IMR-90 (cell line): ENCODE measurements around the gene POLR3A.

Source experiments
- BHLHE40 ChIP-seq: fragments of 150-350 bp; IDR thresholded peaks from 2 replicates; pipeline ENCODE4 v1.6.1; 2016; ENCODE audit warnings: mild to moderate bottlenecking, low read depth, low read length
- CEBPB ChIP-seq: IDR thresholded peaks from 2 replicates; pipeline ENCODE4 v1.6.1; 2012; ENCODE audit warnings: low read depth, low read length, improper control_type of control experiment
- CTCF ChIP-seq: conservative IDR thresholded peaks from 2 replicates; pipeline ENCODE4 v1.5.1; 2012; ENCODE audit warnings: mild to moderate bottlenecking, low read depth, low read length, improper control_type of control experiment
- MAFK ChIP-seq: IDR thresholded peaks from 2 replicates; pipeline ENCODE4 v1.6.1; 2012; ENCODE audit warnings: low read depth, low read length, improper control_type of control experiment
- MAZ ChIP-seq: IDR thresholded peaks from 2 replicates; pipeline ENCODE4 v1.6.1; 2012; ENCODE audit warnings: low read depth, mild to moderate bottlenecking, low read length, improper control_type of control experiment, moderate library complexity, borderline replicate concordance
- MXI1 ChIP-seq: IDR thresholded peaks from 2 replicates; pipeline ENCODE4 v1.6.1; 2012; ENCODE audit warnings: low read depth, mild to moderate bottlenecking, low read length, moderate library complexity, borderline replicate concordance
- POLR2A ChIP-seq: IDR thresholded peaks from 2 replicates; pipeline ENCODE4 v1.6.1; 2012; ENCODE audit warnings: mild to moderate bottlenecking, low read depth, low read length
- RAD21 ChIP-seq: IDR thresholded peaks from 2 replicates; pipeline ENCODE4 v1.6.1; 2012; ENCODE audit warnings: low read length, improper control_type of control experiment
- RCOR1 ChIP-seq: IDR thresholded peaks from 2 replicates; pipeline ENCODE4 v1.6.1; 2012; ENCODE audit warnings: mild to moderate bottlenecking, low read length, improper control_type of control experiment; ENCODE audit not compliant: insufficient replicate concordance
- RFX5 ChIP-seq: IDR thresholded peaks from 2 replicates; pipeline ENCODE4 v1.8.0; 2012; ENCODE audit warnings: low read depth, mild to moderate bottlenecking, low read length, moderate library complexity
- SMC3 ChIP-seq: fragments of 150-350 bp; IDR thresholded peaks from 2 replicates; pipeline ENCODE4 v1.6.1; 2016; ENCODE audit warnings: low read depth, mild to moderate bottlenecking, antibody characterized with exemption, low read length, moderate library complexity
- USF2 ChIP-seq: fragments of 150-350 bp; IDR thresholded peaks from 2 replicates; pipeline ENCODE4 v1.6.1; 2017; ENCODE audit warnings: mild to moderate bottlenecking, antibody characterized with exemption, low read length, low read depth

GRCh38 chr10:78013564-78013963 lies 15.8 kb downstream of the POLR3A start:
- TF ChIP-seq POLR2A: no peak
- no peak for TF ChIP-seq CTCF
- no peak for TF ChIP-seq RFX5
- no peak for TF ChIP-seq USF2
- no peak for TF ChIP-seq MAZ
- TF ChIP-seq RAD21: no peak
- no peak for TF ChIP-seq CEBPB
- TF ChIP-seq BHLHE40: no peak
- TF ChIP-seq MAFK: no peak
- TF ChIP-seq SMC3: no peak
- no peak for TF ChIP-seq RCOR1
- no peak for TF ChIP-seq MXI1
